Suprapubic skin (tissue), 4 donors: Measurements from ENCODE around the gene RPL18A. TPM values are rescaled to one million over a fixed set of nuclear protein-coding genes. Genes with fewer than 3 reads are reported as not detected.
A peak's percentile ranks its signal among the peaks of the same experiment; 100 is the strongest.

Source experiments
- DNase-seq, 2 donors: peaks; one replicate each; pipeline ENCODE4 v3.0.0-alpha.2; 2019; ENCODE audit warnings: low spot score in 2 of 2
- H3K27ac ChIP-seq: fragments of 200-600 bp; sonication (generic); one replicate; pipeline ENCODE4 v1.5.1; 2019
- H3K27me3 ChIP-seq: fragments of 200-600 bp; sonication (generic); one replicate; pipeline ENCODE4 v1.5.1; 2019
- H3K36me3 ChIP-seq: fragments of 200-600 bp; sonication (generic); one replicate; pipeline ENCODE4 v1.5.1; 2019
- H3K4me1 ChIP-seq: fragments of 200-600 bp; sonication (generic); one replicate; pipeline ENCODE4 v1.5.1; 2019
- H3K4me3 ChIP-seq: fragments of 200-600 bp; sonication (generic); one replicate; pipeline ENCODE4 v1.5.1; 2019; ENCODE audit warnings: mild to moderate bottlenecking
- H3K9me3 ChIP-seq: fragments of 200-600 bp; sonication (generic); one replicate; pipeline ENCODE4 v1.5.1; 2019
- CTCF ChIP-seq, 2 donors: fragments of 200-600 bp in 1 of 2; fragments of 450-650 bp in 1 of 2; sonication (generic) in 1 of 2; IDR thresholded peaks; one replicate each; pipeline ENCODE4 v1.5.1; 2016 to 2019; ENCODE audit warnings: antibody characterized with exemption in 2 of 2, mild to moderate bottlenecking in 1 of 2, moderate library complexity in 1 of 2
- EP300 ChIP-seq: sonication (generic); formaldehyde crosslinking; IDR thresholded peaks from one replicate; pipeline ENCODE4 v1.6.1; 2017; ENCODE audit warnings: antibody characterized with exemption
- POLR2A ChIP-seq, 2 donors: fragments of 450-650 bp; IDR thresholded peaks; one replicate each; pipeline ENCODE4 v1.6.1; 2017; ENCODE audit warnings: antibody characterized with exemption in 2 of 2, mild to moderate bottlenecking in 2 of 2, moderate library complexity in 2 of 2
- POLR2AphosphoS5 ChIP-seq, 3 donors: sonication (generic); formaldehyde crosslinking; IDR thresholded peaks; one replicate each; pipeline ENCODE4 v1.6.1; 2017; ENCODE audit warnings: antibody characterized with exemption in 3 of 3
- WGBS: methylation state at CpG from one replicate; pipeline ENCODE4 v1.1.5; 2018; 5-methylcytosine and 5-hydroxymethylcytosine counted together
- total RNA-seq, 4 donors: library from RNA; depleted of rRNA; stranded (reverse); fragments of >200 nt; gene quantifications; one replicate each; pipeline ENCODE4 v1.1.0, GENCODE V29; 2016

Gene RPL18A
- 1,000 to 10,000 TPM; 1,229 to 2,185 (median 2,114) TPM for total RNA-seq

- Histone ChIP-seq H3K9me3 (no peaks in the 10 kb centered on the region), H3K4me1 (peaks cover 28% of the 10 kb centered on the region), H3K36me3 (peaks cover 35% of the 10 kb centered on the region), H3K4me3 (peak within 1 kb of the TSS; percentile 94), H3K27ac (peak within 1 kb of the TSS; percentile 89), H3K27me3 (no peaks in the 10 kb centered on the region)
- 0% methylated on average over 13 of the region's 80 CpGs for WGBS
- peak; percentile 88 to 97 (median 92) for TF ChIP-seq POLR2AphosphoS5 (IDR thresholded peaks at IDR 0.05)
- TF ChIP-seq EP300: no peak
- TF ChIP-seq CTCF (IDR thresholded peaks at IDR 0.05): peak; percentile 86 to 89
- peak; percentile 91 to 95 for TF ChIP-seq POLR2A (IDR thresholded peaks at IDR 0.05)
- DNase-seq: peak; percentile 99
Measured at GRCh38 chr19:17859533-17860330, at the start of gene RPL18A. RPL18A (plus strand) TSS chr19:17859910; CDS start chr19:17859957, 47 bp downstream.

- TF ChIP-seq CTCF (IDR thresholded peaks at IDR 0.05): no peak
- Histone ChIP-seq H3K4me1 (no peaks in the 10 kb centered on the region), H3K4me3 (no peak overlapping the region), H3K9me3 (no peaks in the 10 kb centered on the region), H3K27me3 (peaks cover 26% of the 10 kb centered on the region), H3K27ac (no peak overlapping the region), H3K36me3 (no peaks in the 10 kb centered on the region)
- WGBS: 95% methylated on average over 2 of the region's 2 CpGs
- DNase-seq: no peak
Measured at GRCh38 chr19:17811103-17811502, 48.6 kb upstream of the RPL18A start.

DNA sequence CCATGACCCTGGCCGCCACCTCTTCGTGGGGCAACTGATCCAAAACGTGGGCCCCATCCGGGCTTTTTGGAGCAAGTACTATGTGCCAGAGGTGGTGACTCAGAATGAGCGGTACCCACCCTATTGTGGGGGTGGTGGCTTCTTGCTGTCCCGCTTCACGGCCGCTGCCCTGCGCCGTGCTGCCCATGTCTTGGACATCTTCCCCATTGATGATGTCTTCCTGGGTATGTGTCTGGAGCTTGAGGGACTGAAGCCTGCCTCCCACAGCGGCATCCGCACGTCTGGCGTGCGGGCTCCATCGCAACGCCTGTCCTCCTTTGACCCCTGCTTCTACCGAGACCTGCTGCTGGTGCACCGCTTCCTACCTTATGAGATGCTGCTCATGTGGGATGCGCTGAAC is 48.0 kb upstream of the RPL18A start:
- no peak overlapping the region for H3K27ac ChIP-seq
- no peak for DNase-seq
- no peaks in the 10 kb centered on the region for H3K36me3 ChIP-seq
- H3K4me3 ChIP-seq: no peak overlapping the region
- 88% methylated on average over 20 of the region's 20 CpGs for WGBS
- no peaks in the 10 kb centered on the region for H3K4me1 ChIP-seq
- H3K9me3 ChIP-seq: no peaks in the 10 kb centered on the region
- TF ChIP-seq POLR2A (IDR thresholded peaks at IDR 0.05) (no peak), EP300 (no peak), CTCF (IDR thresholded peaks at IDR 0.05) (no peak)
- H3K27me3 ChIP-seq: peaks cover 31% of the 10 kb centered on the region

- Histone ChIP-seq H3K4me3 (no peak overlapping the region), H3K27me3 (peaks cover 31% of the 10 kb centered on the region), H3K9me3 (no peaks in the 10 kb centered on the region), H3K4me1 (no peaks in the 10 kb centered on the region), H3K36me3 (no peaks in the 10 kb centered on the region), H3K27ac (no peak overlapping the region)
- TF ChIP-seq CTCF (IDR thresholded peaks at IDR 0.05) (no peak), POLR2A (IDR thresholded peaks at IDR 0.05) (no peak), POLR2AphosphoS5 (IDR thresholded peaks at IDR 0.05) (no peak), EP300 (no peak)
- 69% methylated on average over 5 of the region's 5 CpGs for WGBS
- no peak for DNase-seq
Measured at GRCh38 chr19:17812099-17812498, 47.6 kb upstream of the RPL18A start.

- Histone ChIP-seq H3K9me3 (no peaks in the 10 kb centered on the region), H3K36me3 (no peaks in the 10 kb centered on the region), H3K4me3 (no peak overlapping the region), H3K27ac (no peak overlapping the region), H3K27me3 (peaks cover 16% of the 10 kb centered on the region), H3K4me1 (no peaks in the 10 kb centered on the region)
- WGBS: 79% methylated on average over 7 of the region's 13 CpGs
- no peak for TF ChIP-seq EP300
- TF ChIP-seq CTCF (IDR thresholded peaks at IDR 0.05): no peak
- TF ChIP-seq POLR2AphosphoS5 (IDR thresholded peaks at IDR 0.05): no peak
- TF ChIP-seq POLR2A (IDR thresholded peaks at IDR 0.05): no peak
- no peak for DNase-seq
Measured at GRCh38 chr19:17817668-17818363, 41.9 kb upstream of the RPL18A start.
